AG09319 (cell line): ENCODE data around the gene PRPS1.

Source experiments
- DNase-seq: peaks from one replicate; pipeline ENCODE4 v3.0.0-alpha.2; 2010; ENCODE audit warnings: low read depth; ENCODE audit errors: extremely low read depth
- CTCF ChIP-seq: IDR thresholded peaks from 2 replicates; pipeline ENCODE4 v1.5.1; 2011; ENCODE audit warnings: low read depth, mild to moderate bottlenecking, inconsistent platforms, low read length, moderate library complexity

PRPS1 gene

GRCh38 chrX:107619885-107620322 lies 8.4 kb upstream of the PRPS1 start:
- TF ChIP-seq CTCF = no peak
- no peak for DNase-seq

GRCh38 chrX:107624893-107625292 lies 3.4 kb upstream of the PRPS1 start:
- no peak for DNase-seq
- no peak for TF ChIP-seq CTCF

GRCh38 chrX:107625739-107626138 lies 2.6 kb upstream of the PRPS1 start:
- TF ChIP-seq CTCF = no peak
- DNase-seq = no peak

- no peak for TF ChIP-seq CTCF
- no peak for DNase-seq
Measured at GRCh38 chrX:107626481-107626880, 1.8 kb upstream of the PRPS1 start.

GRCh38 chrX:107626916-107627315 lies 1.4 kb upstream of the PRPS1 start:
- DNase-seq = no peak
- TF ChIP-seq CTCF = no peak

- no peak for TF ChIP-seq CTCF
- no peak for DNase-seq
Measured at GRCh38 chrX:107628662-107629539, 591 bp downstream of the PRPS1 start.

- DNase-seq = no peak
- peak; percentile 35 for TF ChIP-seq CTCF
Measured at GRCh38 chrX:107629540-107629909, 1.2 kb downstream of the PRPS1 start.
